DOHH2 (cell line): ENCODE measurements around the gene ZNF780B.
"Not testable (repeated sequence)": the region's sequence is repeated elsewhere in the genome, so short reads cannot be mapped to it uniquely, and the experiment has no call there.

ENCODE experiments used
- CTCF ChIP-seq: fragments of 200-600 bp; sonication (generic); IDR thresholded peaks from one replicate; pipeline ENCODE4 v1.5.1; 2014; ENCODE audit warnings: antibody characterized with exemption, mild to moderate bottlenecking, low read depth, low read length; ENCODE audit not compliant: poor library complexity, severe bottlenecking
- EZH2phosphoT487 ChIP-seq: fragments of 200-600 bp; sonication (generic); IDR thresholded peaks from 2 replicates; pipeline ENCODE4 v1.6.1; 2017; ENCODE audit warnings: borderline replicate concordance, mild to moderate bottlenecking, antibody characterized with exemption, low read length, moderate library complexity, mixed read lengths

- TF ChIP-seq CTCF, EZH2phosphoT487: not testable (repeated sequence)
Observed at GRCh38 chr19:40038047-40038446, 18.0 kb downstream of the ZNF780B start.
